Stimulated activated CD4-positive, alpha-beta T cell treated with anti-CD3 and anti-CD28 coated beads, Interleukin-4, amount 100 ng/mL, for 4 hours (primary cell): Measurements from ENCODE around the gene IL7R.

Experiments
- DNase-seq, 2 experiments: peaks; one replicate each; pipeline ENCODE4 v3.0.0-alpha.2; 2020

Gene IL7R

DNA sequence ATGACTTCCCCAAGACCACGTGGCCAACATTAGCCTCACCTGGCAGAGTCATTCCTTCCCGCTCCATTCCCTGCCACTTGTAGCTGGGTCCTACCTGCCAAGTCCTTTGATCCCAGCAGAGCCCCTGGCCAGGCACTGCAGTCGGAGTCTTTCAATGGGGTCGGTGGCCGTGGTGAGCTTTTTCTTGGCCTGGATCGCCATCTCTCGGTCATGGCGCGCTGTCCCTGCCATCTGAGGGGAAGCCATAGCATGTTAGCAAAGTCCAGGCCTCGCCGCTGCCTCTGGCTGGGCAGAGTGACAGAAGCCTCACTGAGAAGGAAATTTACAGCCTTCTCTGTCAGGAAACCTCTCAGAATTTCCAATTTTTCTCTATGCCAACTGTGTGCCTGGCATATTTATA is 64.2 kb downstream of the IL7R start:
- DNase-seq: no peak

GRCh38 chr5:35921930-35922329 is 65.2 kb downstream of the IL7R start:
- no peak for DNase-seq

- DNase-seq: no peak
Measured at GRCh38 chr5:35922468-35922867, 65.8 kb downstream of the IL7R start.

- peak in 1 of 2 experiments; percentile 9 for DNase-seq
Measured at GRCh38 chr5:35924122-35924949, 67.6 kb downstream of the IL7R start.

- DNase-seq: peak; percentile 80 to 87
Measured at GRCh38 chr5:35924950-35925722, 68.4 kb downstream of the IL7R start.

GRCh38 chr5:35926389-35927051 is 69.8 kb downstream of the IL7R start:
- peak; percentile 39 to 46 for DNase-seq
